Loucy (cell line): ENCODE data around the gene ITLN1.

Experiments
- H2AFZ ChIP-seq: fragments of 200-600 bp; sonication (generic); 2 replicates; pipeline ENCODE4 v1.6.0; 2016; ENCODE audit warnings: antibody characterized with exemption, mild to moderate bottlenecking, low read length, moderate library complexity
- H3F3A ChIP-seq: fragments of 200-600 bp; 2 replicates; pipeline ENCODE4 v1.6.0; 2016; ENCODE audit warnings: antibody characterized with exemption, low read depth, mild to moderate bottlenecking
- H3K27me3 ChIP-seq: fragments of 200-600 bp; sonication (generic); 2 replicates; pipeline ENCODE4 v1.6.1; 2014; ENCODE audit warnings: low read length, mild to moderate bottlenecking; ENCODE audit not compliant: insufficient read depth, poor library complexity, severe bottlenecking
- H3K36me3 ChIP-seq: fragments of 200-600 bp; sonication (generic); 2 replicates; pipeline ENCODE4 v1.6.1; 2016; ENCODE audit warnings: low read length; ENCODE audit not compliant: insufficient read depth
- H3K4me1 ChIP-seq: fragments of 200-600 bp; sonication (generic); 2 replicates; pipeline ENCODE4 v1.5.1; 2014; ENCODE audit warnings: low read length, mild to moderate bottlenecking; ENCODE audit not compliant: insufficient read depth, poor library complexity, severe bottlenecking
- H3K4me2 ChIP-seq: fragments of 200-600 bp; sonication (generic); 2 replicates; pipeline ENCODE4 v1.6.0; 2014; ENCODE audit warnings: antibody characterized with exemption, low read length, low read depth, mild to moderate bottlenecking; ENCODE audit not compliant: poor library complexity, severe bottlenecking
- H3K4me3 ChIP-seq: fragments of 200-600 bp; sonication (generic); 2 replicates; pipeline ENCODE4 v1.5.1; 2014; ENCODE audit warnings: low read length, mild to moderate bottlenecking, mixed read lengths; ENCODE audit not compliant: poor library complexity, severe bottlenecking
- H3K79me2 ChIP-seq: fragments of 200-600 bp; sonication (generic); 2 replicates; pipeline ENCODE4 v1.6.1; 2014; ENCODE audit warnings: low read length; ENCODE audit not compliant: insufficient read depth
- H3K9ac ChIP-seq: fragments of 200-600 bp; sonication (generic); 2 replicates; pipeline ENCODE4 v1.6.0; 2014; ENCODE audit warnings: mild to moderate bottlenecking, low read depth, low read length, moderate library complexity; ENCODE audit not compliant: poor library complexity, severe bottlenecking
- H3K9me2 ChIP-seq: fragments of 200-600 bp; sonication (generic); replicated peaks from 2 replicates; pipeline ENCODE4 v1.6.1; 2016; ENCODE audit warnings: low read depth, low read length, mixed read lengths
- H3K9me3 ChIP-seq: fragments of 200-600 bp; sonication (generic); 2 replicates; pipeline ENCODE4 v1.6.1; 2014; ENCODE audit warnings: mild to moderate bottlenecking, antibody characterized with exemption, low read length, low read depth; ENCODE audit not compliant: insufficient read depth
- H4K20me1 ChIP-seq: fragments of 200-600 bp; sonication (generic); 2 replicates; pipeline ENCODE4 v1.6.0; 2014; ENCODE audit warnings: antibody characterized with exemption, low read length, mild to moderate bottlenecking; ENCODE audit not compliant: insufficient read depth, poor library complexity, severe bottlenecking
- EZH2phosphoT487 ChIP-seq: fragments of 200-600 bp; IDR thresholded peaks from 2 replicates; pipeline ENCODE4 v1.6.1; 2018; ENCODE audit warnings: antibody characterized with exemption, mild to moderate bottlenecking, moderate library complexity, borderline replicate concordance
- TF ChIP-seq, protein P1 (sequence below): fragments of 200-600 bp; sonication (generic); conservative IDR thresholded peaks from 2 replicates; pipeline ENCODE4 v1.5.1; 2014; ENCODE audit warnings: mild to moderate bottlenecking, antibody characterized with exemption, low read length

Gene ITLN1

DNA sequence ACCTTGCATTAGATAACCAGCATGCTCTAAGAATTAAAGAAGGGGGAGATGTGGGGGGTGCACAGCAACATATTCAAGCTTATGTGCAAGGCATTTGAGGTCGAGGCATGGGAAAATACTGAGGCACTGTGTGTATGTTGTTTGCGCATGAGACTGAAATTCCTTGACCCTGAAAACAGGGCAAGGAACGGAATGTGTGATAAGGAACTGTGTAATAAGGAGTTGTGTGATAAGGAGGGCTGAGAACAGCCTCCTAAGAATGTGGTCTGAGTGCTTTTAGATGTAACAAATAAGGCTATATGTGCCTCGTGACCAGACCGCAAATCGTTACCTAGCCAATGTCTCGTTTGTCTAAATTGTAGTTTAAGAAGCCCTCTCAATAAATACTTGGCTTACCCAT lies 26.5 kb upstream of the ITLN1 start:
- Histone ChIP-seq H3K9me3 (no peaks in the 10 kb centered on the region), H2AFZ (no peak overlapping the region), H3K27me3 (no peaks in the 10 kb centered on the region), H3K4me1 (no peaks in the 10 kb centered on the region), H3F3A (no peaks in the 10 kb centered on the region), H4K20me1 (no peaks in the 10 kb centered on the region), H3K9me2 (no peaks in the 10 kb centered on the region), H3K4me3 (no peak overlapping the region), H3K4me2 (no peak overlapping the region), H3K79me2 (no peaks in the 10 kb centered on the region), H3K36me3 (no peaks in the 10 kb centered on the region), H3K9ac (no peak overlapping the region)
- no peak for TF ChIP-seq EZH2phosphoT487
- TF ChIP-seq, protein P1, sequence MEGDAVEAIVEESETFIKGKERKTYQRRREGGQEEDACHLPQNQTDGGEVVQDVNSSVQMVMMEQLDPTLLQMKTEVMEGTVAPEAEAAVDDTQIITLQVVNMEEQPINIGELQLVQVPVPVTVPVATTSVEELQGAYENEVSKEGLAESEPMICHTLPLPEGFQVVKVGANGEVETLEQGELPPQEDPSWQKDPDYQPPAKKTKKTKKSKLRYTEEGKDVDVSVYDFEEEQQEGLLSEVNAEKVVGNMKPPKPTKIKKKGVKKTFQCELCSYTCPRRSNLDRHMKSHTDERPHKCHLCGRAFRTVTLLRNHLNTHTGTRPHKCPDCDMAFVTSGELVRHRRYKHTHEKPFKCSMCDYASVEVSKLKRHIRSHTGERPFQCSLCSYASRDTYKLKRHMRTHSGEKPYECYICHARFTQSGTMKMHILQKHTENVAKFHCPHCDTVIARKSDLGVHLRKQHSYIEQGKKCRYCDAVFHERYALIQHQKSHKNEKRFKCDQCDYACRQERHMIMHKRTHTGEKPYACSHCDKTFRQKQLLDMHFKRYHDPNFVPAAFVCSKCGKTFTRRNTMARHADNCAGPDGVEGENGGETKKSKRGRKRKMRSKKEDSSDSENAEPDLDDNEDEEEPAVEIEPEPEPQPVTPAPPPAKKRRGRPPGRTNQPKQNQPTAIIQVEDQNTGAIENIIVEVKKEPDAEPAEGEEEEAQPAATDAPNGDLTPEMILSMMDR: no peak

DNA sequence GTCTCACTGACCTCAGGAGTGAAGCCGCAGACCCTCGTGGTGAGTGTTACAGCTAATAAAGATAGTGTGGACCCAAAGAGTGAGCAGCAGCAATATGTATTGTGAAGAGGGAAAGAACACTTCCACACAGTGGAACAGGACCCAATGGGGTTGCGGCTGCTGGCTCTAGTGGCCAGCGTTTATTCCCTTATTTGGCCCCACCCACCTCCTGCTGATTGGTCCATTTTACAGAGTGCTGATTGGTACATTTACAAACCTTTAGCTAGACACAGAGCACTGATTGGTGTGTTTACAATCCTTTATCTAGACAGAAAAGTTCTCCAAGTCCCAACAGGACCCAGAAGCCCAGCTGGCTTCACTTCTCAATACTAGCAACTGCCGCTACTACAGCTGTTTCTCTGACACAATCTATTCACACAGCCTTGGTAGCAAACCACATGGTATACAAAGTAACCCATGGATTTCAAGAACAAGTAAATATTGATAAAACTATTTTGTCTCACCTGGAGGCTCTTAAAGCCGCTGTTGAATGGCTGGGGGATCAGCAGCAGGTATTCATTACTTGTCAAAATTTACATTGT lies 25.3 kb upstream of the ITLN1 start:
- Histone ChIP-seq H2AFZ (no peak overlapping the region), H3K9me2 (no peaks in the 10 kb centered on the region), H4K20me1 (no peaks in the 10 kb centered on the region), H3K4me3 (no peak overlapping the region), H3K79me2 (no peaks in the 10 kb centered on the region), H3K9ac (no peak overlapping the region), H3K36me3 (no peaks in the 10 kb centered on the region), H3K4me1 (no peaks in the 10 kb centered on the region), H3K9me3 (no peaks in the 10 kb centered on the region), H3F3A (no peaks in the 10 kb centered on the region), H3K27me3 (no peaks in the 10 kb centered on the region), H3K4me2 (no peak overlapping the region)
- no peak for TF ChIP-seq EZH2phosphoT487
- TF ChIP-seq, protein P1: no peak

DNA sequence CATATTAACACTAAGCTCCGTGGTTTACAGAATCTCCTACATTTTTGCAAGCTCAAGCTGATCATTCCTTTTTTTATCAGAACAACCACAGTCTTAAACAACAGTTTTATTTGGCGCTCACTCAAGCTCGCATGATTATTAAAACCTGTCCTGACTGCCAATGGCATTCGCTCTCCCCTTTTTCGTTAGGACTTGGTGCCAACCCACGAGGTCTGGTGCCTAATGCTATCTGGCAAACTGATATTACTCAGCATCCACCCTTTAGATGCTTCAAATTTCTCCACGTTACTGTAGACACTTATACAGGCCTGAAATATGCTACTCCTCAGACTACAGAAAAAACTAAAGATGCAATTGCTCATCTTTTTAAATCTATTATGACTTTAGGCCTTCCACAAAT lies 23.0 kb upstream of the ITLN1 start:
- TF ChIP-seq EZH2phosphoT487: no peak
- TF ChIP-seq, protein P1: no peak
- no peak overlapping the region for H2AFZ ChIP-seq
- no peaks in the 10 kb centered on the region for H3K79me2 ChIP-seq
- H3F3A ChIP-seq: no peaks in the 10 kb centered on the region
- no peak overlapping the region for H3K9ac ChIP-seq
- H3K4me3 ChIP-seq: no peak overlapping the region
- H3K36me3 ChIP-seq: no peaks in the 10 kb centered on the region
- no peaks in the 10 kb centered on the region for H3K27me3 ChIP-seq
- no peaks in the 10 kb centered on the region for H3K4me1 ChIP-seq
- no peak overlapping the region for H3K4me2 ChIP-seq
- no peaks in the 10 kb centered on the region for H4K20me1 ChIP-seq
- H3K9me2 ChIP-seq: no peaks in the 10 kb centered on the region
- H3K9me3 ChIP-seq: no peaks in the 10 kb centered on the region
